Measurements from ENCODE around the gene NDUFB7.
"Not testable (repeated sequence)": the region's sequence is repeated elsewhere in the genome, so short reads cannot be mapped to it uniquely, and the experiment has no call there.

NDUFB7 gene

GRCh38 chr19:14570864-14571527 lies 870 bp downstream of the NDUFB7 start:
- DNase-seq = no peak

GRCh38 chr19:14567079-14567478 lies 4.8 kb downstream of the NDUFB7 start:
- no peak for DNase-seq

- no peak for DNase-seq
Observed at GRCh38 chr19:14566712-14567077, 5.2 kb downstream of the NDUFB7 start.

- no peak for DNase-seq
Observed at GRCh38 chr19:14565765-14566711, 5.8 kb downstream of the NDUFB7 start.

GRCh38 chr19:14565298-14565679 lies 6.6 kb downstream of the NDUFB7 start:
- DNase-seq = no peak

- DNase-seq = not testable (repeated sequence)
Observed at GRCh38 chr19:14564652-14565297, 7.1 kb downstream of the NDUFB7 start.

- DNase-seq = peak; percentile 62
Observed at GRCh38 chr19:14563989-14564651, 7.7 kb downstream of the NDUFB7 start.

GRCh38 chr19:14563590-14563926 lies 8.3 kb downstream of the NDUFB7 start:
- no peak for DNase-seq

GRCh38 chr19:14562660-14563589 lies 8.9 kb downstream of the NDUFB7 start:
- DNase-seq = no peak

GRCh38 chr19:14561847-14562351 lies 10.0 kb downstream of the NDUFB7 start:
- DNase-seq = peak; percentile 57

GRCh38 chr19:14561249-14561648 lies 10.6 kb downstream of the NDUFB7 start:
- DNase-seq = no peak

- no peak for DNase-seq
Observed at GRCh38 chr19:14560776-14561108, 11.1 kb downstream of the NDUFB7 start.

GRCh38 chr19:14559916-14560775 lies 11.7 kb downstream of the NDUFB7 start:
- DNase-seq = no peak

- no peak for DNase-seq
Observed at GRCh38 chr19:14558370-14559066, 13.3 kb downstream of the NDUFB7 start.

- peak; percentile 74 for DNase-seq
Observed at GRCh38 chr19:14556662-14557188, 15.1 kb downstream of the NDUFB7 start.

- DNase-seq = no peak
Observed at GRCh38 chr19:14555918-14556661, 15.8 kb downstream of the NDUFB7 start.

- no peak for DNase-seq
Observed at GRCh38 chr19:14554382-14554812, 17.5 kb downstream of the NDUFB7 start.

GRCh38 chr19:14553939-14554243 lies 18.0 kb downstream of the NDUFB7 start:
- DNase-seq = no peak

Measured in CD4-positive, alpha-beta T cell treated with Interleukin-15 for 1 hour (primary cell).